Right atrium auricular region (tissue), 2 donors: ENCODE measurements around the gene TTLL10. TPM values are rescaled to one million over a fixed set of nuclear protein-coding genes. Genes with fewer than 3 reads are reported as not detected.

Experiments
- DNase-seq: peaks from one replicate; pipeline ENCODE4 v3.0.0-alpha.2; 2019; ENCODE audit warnings: low spot score
- H3K27ac ChIP-seq, 2 donors: fragments of 200-600 bp; sonication (generic); 1 replicate in 1 of 2; 2 replicates in 1 of 2; pipeline ENCODE4 v1.5.1; 2016 to 2019
- H3K27me3 ChIP-seq, 2 donors: fragments of 200-600 bp; sonication (generic); one replicate each; pipeline versions ENCODE4 v1.5.1 to v1.6.0; 2017 to 2019
- H3K36me3 ChIP-seq: fragments of 200-600 bp; sonication (generic); one replicate; pipeline ENCODE4 v1.5.1; 2016
- H3K4me1 ChIP-seq, 2 donors: fragments of 200-600 bp; sonication (generic); one replicate each; pipeline versions ENCODE4 v1.5.1 to v1.6.0; 2017 to 2019
- H3K4me3 ChIP-seq, 2 donors: fragments of 200-600 bp; sonication (generic); 1 replicate in 1 of 2; 2 replicates in 1 of 2; pipeline ENCODE4 v1.5.1; 2017 to 2019; ENCODE audit warnings: mild to moderate bottlenecking in 1 of 2, moderate library complexity in 1 of 2
- H3K9me3 ChIP-seq, 2 donors: fragments of 200-600 bp; sonication (generic); one replicate each; pipeline ENCODE4 v1.5.1; 2019
- total RNA-seq, 2 donors: library from RNA; depleted of rRNA; stranded (reverse); fragments of >200 nt; gene quantifications; one replicate each; pipeline ENCODE4 v1.1.0, GENCODE V29; 2016
- TF ChIP-seq, protein P1 (sequence below), 2 donors: fragments of 200-600 bp; sonication (generic); IDR thresholded peaks; one replicate each; pipeline ENCODE4 v1.5.1; 2019; ENCODE audit warnings: antibody characterized with exemption in 2 of 2

The TTLL10 gene
- total RNA-seq, 2 donors from 2014 or later: not detected

DNA sequence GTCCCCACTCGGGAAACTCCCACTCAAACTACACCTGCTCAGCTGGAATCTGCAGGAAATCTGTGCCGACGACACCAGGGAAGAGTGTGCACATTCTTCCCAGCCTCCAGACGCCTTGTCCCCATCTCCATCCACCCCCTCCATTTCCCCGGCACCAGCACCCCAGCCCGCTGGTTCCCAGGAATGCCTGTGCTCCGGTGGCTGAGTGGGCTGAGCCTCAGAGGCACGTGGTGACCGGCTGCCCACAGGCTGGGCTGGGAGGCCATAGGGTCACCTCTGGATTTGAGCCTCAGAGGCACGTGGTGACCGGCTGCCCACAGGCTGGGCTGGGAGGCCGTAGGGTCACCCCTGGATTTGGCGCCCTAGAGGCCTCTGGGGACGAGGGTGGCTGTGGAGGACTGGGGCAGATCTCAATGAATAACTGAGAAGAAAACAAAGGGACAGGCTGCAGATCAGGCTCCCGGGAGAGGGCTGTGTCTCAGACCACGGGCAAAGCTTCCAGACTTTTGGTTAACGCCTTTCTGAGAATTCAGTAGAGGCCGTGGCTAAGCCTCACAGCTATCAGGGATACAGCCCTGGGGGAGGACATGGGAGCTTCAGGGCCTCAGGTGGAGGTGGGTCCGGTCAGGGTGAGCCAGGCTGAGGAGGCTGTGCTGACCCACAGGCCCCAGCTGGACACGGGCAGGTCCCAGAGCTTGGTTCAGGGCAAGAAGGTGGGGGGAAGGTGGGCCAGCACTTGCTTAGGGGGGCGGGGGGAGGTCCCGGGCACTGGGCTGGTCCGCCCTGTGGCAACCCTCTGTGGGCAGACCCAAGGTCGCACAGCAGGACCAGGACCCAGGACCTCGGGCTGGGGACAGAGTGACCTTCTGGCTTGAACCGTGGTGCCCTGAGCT, 17.3 kb upstream of the TTLL10 start:
- DNase-seq: no peak
- Histone ChIP-seq H3K4me1 (peaks cover 0 to 15% of the 10 kb centered on the region in 2 donors), H3K4me3 (no peak overlapping the region), H3K27me3 (no peaks in the 10 kb centered on the region), H3K36me3 (no peaks in the 10 kb centered on the region), H3K9me3 (no peaks in the 10 kb centered on the region), H3K27ac (no peak overlapping the region)
- TF ChIP-seq, protein P1, sequence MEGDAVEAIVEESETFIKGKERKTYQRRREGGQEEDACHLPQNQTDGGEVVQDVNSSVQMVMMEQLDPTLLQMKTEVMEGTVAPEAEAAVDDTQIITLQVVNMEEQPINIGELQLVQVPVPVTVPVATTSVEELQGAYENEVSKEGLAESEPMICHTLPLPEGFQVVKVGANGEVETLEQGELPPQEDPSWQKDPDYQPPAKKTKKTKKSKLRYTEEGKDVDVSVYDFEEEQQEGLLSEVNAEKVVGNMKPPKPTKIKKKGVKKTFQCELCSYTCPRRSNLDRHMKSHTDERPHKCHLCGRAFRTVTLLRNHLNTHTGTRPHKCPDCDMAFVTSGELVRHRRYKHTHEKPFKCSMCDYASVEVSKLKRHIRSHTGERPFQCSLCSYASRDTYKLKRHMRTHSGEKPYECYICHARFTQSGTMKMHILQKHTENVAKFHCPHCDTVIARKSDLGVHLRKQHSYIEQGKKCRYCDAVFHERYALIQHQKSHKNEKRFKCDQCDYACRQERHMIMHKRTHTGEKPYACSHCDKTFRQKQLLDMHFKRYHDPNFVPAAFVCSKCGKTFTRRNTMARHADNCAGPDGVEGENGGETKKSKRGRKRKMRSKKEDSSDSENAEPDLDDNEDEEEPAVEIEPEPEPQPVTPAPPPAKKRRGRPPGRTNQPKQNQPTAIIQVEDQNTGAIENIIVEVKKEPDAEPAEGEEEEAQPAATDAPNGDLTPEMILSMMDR (IDR thresholded peaks at IDR 0.05): no peak

DNA sequence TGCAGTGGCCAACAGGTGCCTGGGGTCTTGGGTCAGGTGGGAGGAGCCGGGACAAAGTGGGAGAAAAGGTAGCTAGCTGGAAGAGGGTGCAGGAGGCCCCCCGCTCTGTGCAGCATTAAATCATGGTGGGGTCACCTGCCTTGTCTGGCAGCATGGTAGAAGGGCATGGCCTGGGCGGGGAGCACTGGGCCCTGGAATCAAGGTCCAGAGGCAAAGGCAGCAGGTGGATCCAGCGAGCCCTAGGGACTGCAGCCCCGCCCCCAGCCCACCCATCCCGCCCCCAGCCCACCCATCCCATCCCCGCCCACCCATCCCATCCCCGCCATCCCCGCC, 16.7 kb upstream of the TTLL10 start:
- Histone ChIP-seq H3K27ac (no peak overlapping the region), H3K27me3 (no peaks in the 10 kb centered on the region), H3K4me1 (peaks cover 0 to 15% of the 10 kb centered on the region in 2 donors), H3K9me3 (no peaks in the 10 kb centered on the region), H3K36me3 (no peaks in the 10 kb centered on the region), H3K4me3 (no peak overlapping the region)
- TF ChIP-seq, protein P1 (IDR thresholded peaks at IDR 0.05): no peak
- DNase-seq: no peak

DNA sequence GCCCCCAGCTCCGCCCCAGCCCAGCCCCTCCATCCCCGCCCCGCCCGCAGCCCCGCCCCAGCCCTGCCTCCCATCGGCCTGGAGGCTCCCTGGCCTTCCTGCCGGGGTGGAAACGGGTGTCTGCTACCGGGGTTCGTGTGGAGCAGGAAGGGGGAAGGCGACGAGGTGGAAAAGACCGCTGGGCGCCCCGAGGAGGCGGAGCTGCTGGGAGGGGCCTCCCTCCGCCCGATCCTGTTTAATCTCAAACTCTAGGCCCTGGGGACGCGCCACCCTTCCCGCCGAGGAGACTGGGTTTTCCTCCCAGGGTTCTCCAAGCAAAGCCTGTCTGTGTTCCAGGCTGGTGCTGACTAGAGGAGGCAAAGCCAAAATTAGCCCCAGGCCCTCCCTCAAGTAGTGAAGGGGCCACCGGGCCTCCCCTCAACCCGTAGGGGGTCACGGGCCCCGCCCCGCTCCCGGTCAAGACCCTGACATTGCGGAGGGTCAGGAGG, 16.2 kb upstream of the TTLL10 start:
- DNase-seq: peak; percentile 79
- Histone ChIP-seq H3K27me3 (no peaks in the 10 kb centered on the region), H3K27ac (peak overlapping the region; percentile 93 to 98), H3K4me1 (peaks cover 0 to 15% of the 10 kb centered on the region in 2 donors), H3K9me3 (no peaks in the 10 kb centered on the region), H3K36me3 (no peaks in the 10 kb centered on the region), H3K4me3 (peak overlapping the region; percentile 58 to 74)
- TF ChIP-seq, protein P1 (IDR thresholded peaks at IDR 0.05): no peak

DNA sequence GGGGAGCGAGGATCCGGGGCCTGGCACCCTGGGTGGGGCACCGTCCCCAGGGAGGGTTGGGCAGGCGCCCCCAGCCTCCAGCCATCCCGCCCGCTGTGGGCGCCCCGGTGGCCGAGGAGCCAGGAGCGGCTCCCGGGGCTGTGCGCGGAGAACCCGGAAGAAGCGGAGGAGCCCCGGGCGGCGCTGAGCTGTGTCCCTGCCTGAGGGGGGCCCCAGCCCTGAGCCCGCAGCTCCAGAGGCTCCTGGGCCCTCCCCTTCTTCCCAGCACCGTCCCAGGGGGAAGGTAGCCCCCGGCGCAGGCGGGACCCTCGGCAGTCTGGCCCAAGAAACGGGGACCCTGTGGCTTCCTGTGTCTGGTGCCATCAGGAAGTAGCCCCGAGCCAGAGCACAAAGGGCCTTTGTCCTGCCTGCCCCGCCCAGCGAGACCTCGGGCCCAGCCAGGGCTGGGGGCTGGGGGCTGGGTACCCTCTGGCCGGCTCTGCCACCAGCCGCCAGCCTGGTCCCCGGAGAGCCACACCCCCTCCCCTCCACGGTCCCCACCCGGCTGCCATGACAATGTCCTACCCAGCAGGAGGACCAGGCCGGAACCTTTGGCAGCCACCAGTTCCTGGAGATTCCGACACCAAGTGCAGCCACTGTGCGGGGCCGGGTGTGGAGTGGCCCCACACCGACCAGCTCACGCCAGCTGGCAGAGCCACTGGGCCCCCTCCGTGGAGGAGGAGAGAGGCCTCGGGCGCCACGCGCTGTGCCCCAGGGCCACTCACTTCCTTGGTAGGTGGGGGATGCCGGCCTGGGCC, 15.6 kb upstream of the TTLL10 start:
- H3K27ac ChIP-seq: peak overlapping the region; percentile 93 to 98
- DNase-seq: peak; percentile 65
- TF ChIP-seq, protein P1 (IDR thresholded peaks at IDR 0.05): no peak

DNA sequence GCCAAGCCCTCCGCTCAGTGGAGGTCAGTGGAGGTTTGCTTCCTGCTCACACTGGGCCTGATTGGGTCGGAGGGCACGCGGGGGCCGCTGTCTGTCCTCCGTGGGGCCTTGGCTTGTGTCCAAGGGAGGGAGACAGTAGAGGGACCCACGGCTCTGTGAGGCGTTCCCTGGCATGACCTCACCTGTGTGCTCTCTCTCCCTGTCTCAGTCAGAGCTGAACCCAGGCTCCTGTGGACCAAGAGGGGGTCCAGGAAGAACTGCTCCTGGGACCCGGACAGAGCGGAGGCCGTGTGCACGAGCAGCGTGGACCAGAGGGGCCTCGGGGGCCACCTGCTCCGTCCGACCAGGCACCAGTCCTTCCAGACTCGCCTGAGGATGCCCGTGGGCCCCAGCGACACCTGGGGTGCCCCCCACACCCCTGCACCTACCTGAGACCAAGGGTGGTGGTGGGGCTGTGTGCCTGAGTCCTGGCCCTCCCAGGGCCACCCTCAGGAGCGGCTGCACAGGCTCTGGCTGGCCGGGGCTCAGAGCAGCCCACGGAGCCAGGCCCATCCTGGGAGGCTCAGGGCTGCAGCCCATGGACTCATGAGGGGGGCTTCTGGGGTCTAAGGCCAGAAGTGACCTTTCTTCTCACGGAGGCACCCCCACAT, 13.3 kb upstream of the TTLL10 start:
- Histone ChIP-seq H3K4me1 (peaks cover 0 to 15% of the 10 kb centered on the region in 2 donors), H3K27me3 (no peaks in the 10 kb centered on the region), H3K27ac (no peak overlapping the region), H3K36me3 (no peaks in the 10 kb centered on the region), H3K4me3 (no peak overlapping the region), H3K9me3 (no peaks in the 10 kb centered on the region)
- TF ChIP-seq, protein P1 (IDR thresholded peaks at IDR 0.05): no peak
- DNase-seq: no peak

More for the DNA sequence above, 15.6 kb upstream of the TTLL10 start:
- H3K4me3 ChIP-seq: peak overlapping the region; percentile 58 to 74
- peaks cover 0 to 15% of the 10 kb centered on the region in 2 donors for H3K4me1 ChIP-seq
- no peaks in the 10 kb centered on the region for H3K9me3 ChIP-seq
- H3K27me3 ChIP-seq: no peaks in the 10 kb centered on the region
- no peaks in the 10 kb centered on the region for H3K36me3 ChIP-seq
